Stimulated activated CD8-positive, alpha-beta memory T cell treated with anti-CD3 and anti-CD28 coated beads, Interleukin-7, amount 100 ng/mL, for 24 hours (primary cell): Measurements from ENCODE around the gene TRMT112.

ENCODE experiments used
- DNase-seq: peaks from one replicate; pipeline ENCODE4 v3.0.0-alpha.2; 2020; ENCODE audit warnings: low read depth

The TRMT112 gene

GRCh38 chr11:64306876-64307622 lies 10.3 kb downstream of the TRMT112 start:
- no peak for DNase-seq

GRCh38 chr11:64306563-64306875 lies 10.8 kb downstream of the TRMT112 start:
- no peak for DNase-seq

GRCh38 chr11:64305691-64306562 lies 11.4 kb downstream of the TRMT112 start:
- peak; percentile 46 for DNase-seq

- DNase-seq, result peak; percentile 99
Observed at GRCh38 chr11:64305075-64305690, 12.2 kb downstream of the TRMT112 start, which contains the start of gene ESRRA. Gene ESRRA (plus strand): TSS chr11:64305524. CDS start chr11:64307180, 1,656 bp downstream.

GRCh38 chr11:64304316-64305072 lies 12.9 kb downstream of the TRMT112 start:
- peak; percentile 96 for DNase-seq

- no peak for DNase-seq
Observed at GRCh38 chr11:64304032-64304315, 13.4 kb downstream of the TRMT112 start.

GRCh38 chr11:64303109-64304031 lies 14.0 kb downstream of the TRMT112 start:
- no peak for DNase-seq

GRCh38 chr11:64299847-64300648 lies 17.3 kb downstream of the TRMT112 start, which contains the start of gene CATSPERZ:
Gene CATSPERZ (plus strand): TSS chr11:64300358. CDS start chr11:64300411, 53 bp downstream.
- no peak for DNase-seq

- no peak for DNase-seq
Observed at GRCh38 chr11:64298966-64299846, 18.2 kb downstream of the TRMT112 start.

GRCh38 chr11:64297699-64298358 lies 19.5 kb downstream of the TRMT112 start:
- DNase-seq, result no peak

GRCh38 chr11:64296830-64297698 lies 20.3 kb downstream of the TRMT112 start:
- no peak for DNase-seq

- DNase-seq, result no peak
Observed at GRCh38 chr11:64296236-64296635, 21.1 kb downstream of the TRMT112 start.

GRCh38 chr11:64295760-64296159 lies 21.6 kb downstream of the TRMT112 start:
- DNase-seq, result no peak

GRCh38 chr11:64294774-64295173 lies 22.6 kb downstream of the TRMT112 start:
- no peak for DNase-seq

GRCh38 chr11:64292460-64293254 lies 24.7 kb downstream of the TRMT112 start:
- no peak for DNase-seq

GRCh38 chr11:64291752-64292459 lies 25.5 kb downstream of the TRMT112 start:
- no peak for DNase-seq
